HepG2 (cell line): ENCODE data around the gene KCTD18. TPM values are rescaled to one million over a fixed set of nuclear protein-coding genes. Genes with fewer than 3 reads are reported as not detected.
A peak's percentile ranks its signal among the peaks of the same experiment; 100 is the strongest.

Source experiments
- ARNT2 ChIP-seq: sonication (generic); formaldehyde crosslinking; IDR thresholded peaks from 2 replicates; pipeline ENCODE4 v1.8.0; 2022; ENCODE audit warnings: mild to moderate bottlenecking, low read depth, missing genetic modification reagents, moderate library complexity
- ELF3 ChIP-seq: IDR thresholded peaks from 2 replicates; pipeline ENCODE4 v1.6.1; 2016; ENCODE audit warnings: missing genetic modification reagents, missing compliant biosample characterization
- GABPB1 ChIP-seq: IDR thresholded peaks from 2 replicates; pipeline ENCODE4 v1.6.1; 2016; ENCODE audit warnings: mild to moderate bottlenecking, missing genetic modification reagents, moderate library complexity, missing compliant biosample characterization
- HBP1 ChIP-seq: IDR thresholded peaks from 2 replicates; pipeline ENCODE4 v1.6.1; 2016; ENCODE audit warnings: low read depth, control low read depth
- HOMEZ ChIP-seq: IDR thresholded peaks from 2 replicates; pipeline ENCODE4 v1.6.1; 2016; ENCODE audit warnings: low read depth
- IKZF4 ChIP-seq: sonication (generic); formaldehyde crosslinking; IDR thresholded peaks from 2 replicates; pipeline ENCODE4 v1.5.1; 2020; ENCODE audit warnings: borderline replicate concordance, mild to moderate bottlenecking, low read depth, missing genetic modification reagents; ENCODE audit errors: not compliant biosample characterization
- KDM2A ChIP-seq: sonication (generic); formaldehyde crosslinking; IDR thresholded peaks from 2 replicates; pipeline ENCODE4 v1.4.0; 2020; ENCODE audit warnings: low read depth, missing genetic modification reagents, borderline replicate concordance
- KLF13 ChIP-seq: sonication (generic); formaldehyde crosslinking; IDR thresholded peaks from 2 replicates; pipeline ENCODE4 v1.4.0; 2020; ENCODE audit warnings: mild to moderate bottlenecking, missing genetic modification reagents
- NCOA5 ChIP-seq: sonication (generic); formaldehyde crosslinking; IDR thresholded peaks from 2 replicates; pipeline ENCODE4 v1.4.0; 2020; ENCODE audit warnings: missing genetic modification reagents
- NKX3-1 ChIP-seq: sonication (generic); formaldehyde crosslinking; IDR thresholded peaks from 2 replicates; pipeline ENCODE4 v1.5.0; 2020; ENCODE audit warnings: missing genetic modification reagents
- SYNCRIP ChIP-seq: fragments of 200-400 bp; formaldehyde crosslinking; IDR thresholded peaks from 2 replicates; pipeline ENCODE4 v1.6.1; 2018; ENCODE audit warnings: mild to moderate bottlenecking, low read depth, low read length; ENCODE audit not compliant: insufficient read depth
- ZNF276 ChIP-seq: sonication (generic); formaldehyde crosslinking; IDR thresholded peaks from 2 replicates; pipeline ENCODE4 v1.4.0; 2020; ENCODE audit warnings: mild to moderate bottlenecking, low read depth, missing genetic modification reagents
- ZNF367 ChIP-seq: sonication (generic); formaldehyde crosslinking; IDR thresholded peaks from 2 replicates; pipeline ENCODE4 v1.4.0; 2020; ENCODE audit warnings: missing genetic modification reagents, borderline replicate concordance
- ZNF407 ChIP-seq: sonication (generic); formaldehyde crosslinking; IDR thresholded peaks from one replicate; pipeline ENCODE4 v1.5.1; 2020; ENCODE audit warnings: mild to moderate bottlenecking, missing genetic modification reagents; ENCODE audit errors: not compliant biosample characterization
- ZNF660 ChIP-seq: sonication (generic); formaldehyde crosslinking; IDR thresholded peaks from 2 replicates; pipeline ENCODE4 v1.5.1; 2020; ENCODE audit warnings: mild to moderate bottlenecking, low read depth, missing genetic modification reagents, borderline replicate concordance
- polyA plus RNA-seq, 8 experiments: library from polyadenylated mRNA; depleted of rRNA in 3 of 8; stranded (reverse) in 7 of 8; unstranded in 1 of 8; fragments of >200 nt; fragmentation: Illumina TruSeq in 4 of 8; extraction: Trizol in 4 of 8; gene quantifications; 2 replicates each; pipeline versions ENCODE4 v1.2.1 to v1.2.3, GENCODE V29; 2011 to 2016; ENCODE audit warnings: low read depth in 4 of 8, missing spikeins in 1 of 8, mixed read lengths in 1 of 8; ENCODE audit not compliant: insufficient read depth in 1 of 8
- total RNA-seq, 5 experiments: library from RNA; depleted of rRNA; stranded (reverse); fragments of >200 nt; fragmentation: Illumina TruSeq; extraction: Trizol; gene quantifications; 2 replicates each; pipeline ENCODE4 v1.2.3, GENCODE V29; 2016; ENCODE audit warnings: low read depth in 1 of 5

KCTD18 gene
- total and polyA plus RNA-seq, 2 of the 13 experiments (the other 11 are each of a cell fraction or from before 2014, with no cell fraction given) = 2.2 to 7.1 TPM

GRCh38 chr2:200525882-200526651, 16.2 kb upstream of the KCTD18 start, which contains the start of gene SGO2 (continued):
- TF ChIP-seq ZNF407 (CRISPR knock-in tag) (peak; percentile 72), HOMEZ (CRISPR knock-in tag) (peak; percentile 92), KDM2A (CRISPR knock-in tag) (peak; percentile 94), NKX3-1 (CRISPR knock-in tag) (no peak), ZNF367 (CRISPR knock-in tag) (no peak), KLF13 (CRISPR knock-in tag) (no peak), SYNCRIP (no peak), ZNF276 (CRISPR knock-in tag) (peak; percentile 68; the same call in 1 of the 2 replicates), IKZF4 (CRISPR knock-in tag) (peak; percentile 78), HBP1 (peak; percentile 98), ARNT2 (CRISPR knock-in tag) (peak; percentile 97), ZNF660 (CRISPR knock-in tag) (no peak), GABPB1 (peak; percentile 99), ELF3 (CRISPR knock-in tag) (peak; percentile 97), NCOA5 (CRISPR knock-in tag) (no peak)
